Osteoblast (primary cell): ENCODE results near the gene CRTAP. TPM values are rescaled to one million over a fixed set of nuclear protein-coding genes. Genes with fewer than 3 reads are reported as not detected.
A peak's percentile ranks its signal among the peaks of the same experiment; 100 is the strongest.

ENCODE experiments used
- DNase-seq: peaks from one replicate; pipeline ENCODE4 v3.0.0; 2011; ENCODE audit warnings: low spot score, mixed read lengths; ENCODE audit not compliant: insufficient read length; ENCODE audit errors: missing footprints
- H2AFZ ChIP-seq: 2 replicates; pipeline ENCODE4 v1.6.0; 2011; ENCODE audit warnings: mild to moderate bottlenecking, low read length
- H3K27ac ChIP-seq: 2 replicates; pipeline ENCODE4 v1.5.1; 2011; ENCODE audit warnings: mild to moderate bottlenecking, low read depth, low read length, moderate library complexity
- H3K27me3 ChIP-seq: 2 replicates; pipeline ENCODE4 v1.6.0; 2012; ENCODE audit warnings: mild to moderate bottlenecking, control low read depth, inconsistent platforms, low read length, moderate library complexity; ENCODE audit not compliant: insufficient read depth
- H3K36me3 ChIP-seq: 2 replicates; pipeline ENCODE4 v1.5.1; 2011; ENCODE audit warnings: mild to moderate bottlenecking, low read length, control low read depth, moderate library complexity; ENCODE audit not compliant: insufficient read depth
- H3K4me1 ChIP-seq: 2 replicates; pipeline ENCODE4 v1.5.1; 2011; ENCODE audit warnings: mild to moderate bottlenecking, low read length, control low read depth, moderate library complexity; ENCODE audit not compliant: insufficient read depth
- H3K4me2 ChIP-seq: 2 replicates; pipeline ENCODE4 v1.6.0; 2011; ENCODE audit warnings: mild to moderate bottlenecking, low read length; ENCODE audit not compliant: insufficient read depth
- H3K4me3 ChIP-seq: fragments of 200-600 bp; sonication (generic); 3 replicates; pipeline ENCODE4 v1.5.1; 2012; ENCODE audit warnings: mild to moderate bottlenecking, low read length, inconsistent platforms; ENCODE audit not compliant: insufficient read depth
- H3K79me2 ChIP-seq: 2 replicates; pipeline ENCODE4 v1.6.0; 2012; ENCODE audit warnings: mild to moderate bottlenecking, low read length, control low read depth, inconsistent platforms; ENCODE audit not compliant: insufficient read depth
- H3K9me3 ChIP-seq: 2 replicates; pipeline ENCODE4 v1.5.1; 2011; ENCODE audit warnings: low read depth, low read length, control low read depth
- H4K20me1 ChIP-seq: 2 replicates; pipeline ENCODE4 v1.6.0; 2012; ENCODE audit warnings: mild to moderate bottlenecking, low read length, control low read depth; ENCODE audit not compliant: insufficient read depth
- total RNA-seq: library from RNA; depleted of rRNA; stranded (reverse); fragments of >200 nt; gene quantifications from 2 replicates; pipeline ENCODE4 v1.2.3, GENCODE V29; 2012
- TF ChIP-seq, protein P1 (sequence below): IDR thresholded peaks from 2 replicates; pipeline ENCODE4 v1.5.1; 2011; ENCODE audit warnings: mild to moderate bottlenecking, low read depth, low read length, moderate library complexity; ENCODE audit errors: extremely low read depth

The CRTAP gene
- total RNA-seq, 1 donor, result 266 TPM

DNA sequence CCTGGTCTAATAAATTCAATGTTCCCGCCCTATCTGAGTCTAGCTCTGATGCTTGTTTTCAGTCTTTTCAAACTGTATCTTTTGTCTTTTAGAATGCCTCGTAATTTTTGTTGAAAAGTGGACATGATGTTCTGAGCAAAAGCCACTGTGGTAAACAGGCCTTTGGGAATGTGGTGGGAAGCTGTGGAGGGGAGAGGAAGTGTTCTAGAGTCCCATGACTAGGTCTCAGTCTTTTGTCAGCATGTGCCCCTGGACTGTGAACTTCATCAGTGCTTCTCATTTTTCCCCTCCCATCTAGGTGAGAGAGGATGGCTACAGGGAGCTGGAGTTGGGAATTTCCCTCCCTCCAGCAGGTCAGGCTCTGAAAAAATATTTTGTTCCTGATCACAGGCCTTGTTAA lies 71.0 kb downstream of the CRTAP start:
- DNase-seq, result no peak
- no peaks in the 10 kb centered on the region for H4K20me1 ChIP-seq
- no peak overlapping the region for H3K4me2 ChIP-seq
- no peak overlapping the region for H3K4me3 ChIP-seq
- TF ChIP-seq, protein P1, sequence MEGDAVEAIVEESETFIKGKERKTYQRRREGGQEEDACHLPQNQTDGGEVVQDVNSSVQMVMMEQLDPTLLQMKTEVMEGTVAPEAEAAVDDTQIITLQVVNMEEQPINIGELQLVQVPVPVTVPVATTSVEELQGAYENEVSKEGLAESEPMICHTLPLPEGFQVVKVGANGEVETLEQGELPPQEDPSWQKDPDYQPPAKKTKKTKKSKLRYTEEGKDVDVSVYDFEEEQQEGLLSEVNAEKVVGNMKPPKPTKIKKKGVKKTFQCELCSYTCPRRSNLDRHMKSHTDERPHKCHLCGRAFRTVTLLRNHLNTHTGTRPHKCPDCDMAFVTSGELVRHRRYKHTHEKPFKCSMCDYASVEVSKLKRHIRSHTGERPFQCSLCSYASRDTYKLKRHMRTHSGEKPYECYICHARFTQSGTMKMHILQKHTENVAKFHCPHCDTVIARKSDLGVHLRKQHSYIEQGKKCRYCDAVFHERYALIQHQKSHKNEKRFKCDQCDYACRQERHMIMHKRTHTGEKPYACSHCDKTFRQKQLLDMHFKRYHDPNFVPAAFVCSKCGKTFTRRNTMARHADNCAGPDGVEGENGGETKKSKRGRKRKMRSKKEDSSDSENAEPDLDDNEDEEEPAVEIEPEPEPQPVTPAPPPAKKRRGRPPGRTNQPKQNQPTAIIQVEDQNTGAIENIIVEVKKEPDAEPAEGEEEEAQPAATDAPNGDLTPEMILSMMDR, result no peak
- no peaks in the 10 kb centered on the region for H3K79me2 ChIP-seq
- H2AFZ ChIP-seq, result no peak overlapping the region
- H3K27ac ChIP-seq, result no peak overlapping the region
- no peaks in the 10 kb centered on the region for H3K27me3 ChIP-seq
- no peaks in the 10 kb centered on the region for H3K36me3 ChIP-seq
- H3K4me1 ChIP-seq, result no peaks in the 10 kb centered on the region
- H3K9me3 ChIP-seq, result no peaks in the 10 kb centered on the region

DNA sequence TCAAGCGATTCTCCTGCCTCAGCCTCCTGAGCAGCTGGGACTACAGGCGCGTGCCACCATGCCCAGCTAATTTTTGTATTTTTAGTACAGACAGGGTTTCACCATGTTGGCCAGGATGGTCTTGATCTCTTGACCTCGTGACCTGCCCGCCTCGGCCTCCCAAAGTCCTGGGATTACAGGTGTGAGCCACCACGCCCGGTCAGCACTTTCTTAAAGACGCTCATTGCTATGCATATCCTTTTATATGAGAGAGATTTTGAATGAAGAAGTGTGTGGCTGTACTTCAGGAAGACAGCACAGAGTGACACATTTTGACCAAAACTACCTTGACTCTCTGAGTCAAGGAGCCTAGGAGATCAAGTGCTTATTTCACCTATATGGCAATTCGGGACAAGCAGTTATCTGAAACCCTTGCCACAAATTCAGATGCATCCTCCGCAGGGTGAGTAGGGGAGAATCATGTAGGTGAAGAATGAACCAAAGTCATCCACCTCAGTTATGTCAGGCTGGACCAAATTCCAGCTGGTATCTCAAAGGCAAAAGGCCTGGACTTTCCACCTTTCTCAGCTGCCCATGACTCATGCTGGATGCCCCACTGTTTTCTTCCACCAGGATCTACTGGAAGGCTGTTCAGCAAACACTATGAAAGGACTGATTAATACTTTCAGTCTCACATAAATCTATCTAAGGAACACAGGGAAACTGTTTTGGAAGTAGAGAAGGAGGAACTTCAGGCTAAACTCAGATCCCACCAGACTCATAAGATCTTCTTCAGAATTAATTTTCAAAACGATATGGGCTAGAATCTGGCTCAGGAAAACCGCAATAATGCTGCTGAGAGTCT lies 72.9 kb downstream of the CRTAP start:
- Histone ChIP-seq H3K9me3 (no peaks in the 10 kb centered on the region), H3K27ac (no peak overlapping the region), H3K4me2 (no peak overlapping the region), H3K4me3 (no peak overlapping the region), H3K79me2 (no peaks in the 10 kb centered on the region), H3K27me3 (no peaks in the 10 kb centered on the region), H3K36me3 (no peaks in the 10 kb centered on the region), H2AFZ (peak overlapping the region; percentile 10), H3K4me1 (no peaks in the 10 kb centered on the region), H4K20me1 (no peaks in the 10 kb centered on the region)
- DNase-seq, result peak; percentile 55
- TF ChIP-seq, protein P1, result no peak

DNA sequence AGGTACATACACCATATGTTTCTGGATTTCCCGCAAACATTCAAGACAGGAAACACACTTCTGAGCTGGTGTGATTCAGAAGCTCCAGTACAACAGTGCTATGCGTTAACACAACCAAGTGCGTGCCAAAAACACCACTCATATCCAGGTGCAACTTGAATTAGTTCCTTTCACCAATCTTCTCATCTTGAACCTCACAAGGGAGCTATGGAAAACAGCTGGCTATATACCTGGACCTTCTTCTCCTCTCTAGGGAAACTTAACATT lies 73.5 kb downstream of the CRTAP start:
- Histone ChIP-seq H3K4me3 (no peak overlapping the region), H3K4me2 (no peak overlapping the region), H3K4me1 (no peaks in the 10 kb centered on the region), H3K27ac (no peak overlapping the region), H3K79me2 (no peaks in the 10 kb centered on the region), H3K9me3 (no peaks in the 10 kb centered on the region), H3K36me3 (no peaks in the 10 kb centered on the region), H4K20me1 (no peaks in the 10 kb centered on the region), H3K27me3 (no peaks in the 10 kb centered on the region), H2AFZ (no peak overlapping the region)
- TF ChIP-seq, protein P1, result no peak
- DNase-seq, result no peak

DNA sequence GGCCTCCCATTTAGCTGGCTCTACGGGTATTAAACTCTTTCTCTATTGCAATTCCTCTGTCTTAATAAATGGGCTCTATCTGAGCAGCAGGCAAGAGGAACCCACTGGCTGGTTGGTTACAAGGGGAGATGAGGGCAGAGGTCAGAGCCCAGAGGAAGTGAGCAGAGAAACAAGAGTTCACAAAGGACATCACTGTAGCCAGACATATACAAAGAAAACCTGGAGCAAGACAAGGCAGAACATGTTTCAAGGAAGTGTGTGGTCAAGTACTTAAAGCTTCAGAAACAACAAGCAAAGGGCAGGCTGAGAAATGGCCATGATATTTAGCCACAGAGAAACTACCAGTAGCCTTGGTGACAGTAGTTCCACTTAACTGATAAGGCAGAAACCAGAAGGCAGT lies 80.5 kb downstream of the CRTAP start:
- DNase-seq, result no peak
- H4K20me1 ChIP-seq, result no peaks in the 10 kb centered on the region
- no peaks in the 10 kb centered on the region for H3K36me3 ChIP-seq
- no peaks in the 10 kb centered on the region for H3K79me2 ChIP-seq
- TF ChIP-seq, protein P1, result no peak
- H3K9me3 ChIP-seq, result no peaks in the 10 kb centered on the region
- H3K4me2 ChIP-seq, result no peak overlapping the region
- no peak overlapping the region for H3K4me3 ChIP-seq
- no peak overlapping the region for H2AFZ ChIP-seq
- H3K4me1 ChIP-seq, result no peaks in the 10 kb centered on the region
- H3K27me3 ChIP-seq, result no peaks in the 10 kb centered on the region
- no peak overlapping the region for H3K27ac ChIP-seq
